ENCODE measurements around the gene DIS3L2. TPM values are rescaled to one million over a fixed set of nuclear protein-coding genes. Genes with fewer than 3 reads are reported as not detected.

The DIS3L2 gene
- total and polyA plus RNA-seq, 2 experiments from 2014 or later, result 15.2 to 25.3 TPM

GRCh38 chr2:232368311-232368731 lies 406.8 kb downstream of the DIS3L2 start (continued):
- no peak for TF ChIP-seq REST (IDR thresholded peaks at IDR 0.05; ENCODE audit: unreplicated experiment)
- no peak for TF ChIP-seq STAT1 (IDR thresholded peaks at IDR 0.05; ENCODE audit: unreplicated experiment)
- TF ChIP-seq JUNB (IDR thresholded peaks at IDR 0.05; ENCODE audit: unreplicated experiment), result no peak
- no peak for TF ChIP-seq NANOG (IDR thresholded peaks at IDR 0.05; ENCODE audit: borderline replicate concordance)
- TF ChIP-seq ZNF462 (CRISPR knock-in tag; IDR thresholded peaks at IDR 0.05), result no peak
- TF ChIP-seq CREB1 (CRISPR knock-in tag; IDR thresholded peaks at IDR 0.05; ENCODE audit: low read depth), result no peak
- TF ChIP-seq EZH2 (IDR thresholded peaks at IDR 0.05; ENCODE audit: low read depth, unreplicated experiment), result no peak
- TF ChIP-seq EZH2phosphoT487 (IDR thresholded peaks at IDR 0.05; ENCODE audit: unreplicated experiment), result no peak
